Peyer's patch (tissue), 4 donors: Measurements from ENCODE around the gene TRAFD1. TPM values are rescaled to one million over a fixed set of nuclear protein-coding genes. Genes with fewer than 3 reads are reported as not detected.

ENCODE experiments used
- DNase-seq, 3 donors: peaks; one replicate each; pipeline ENCODE4 v3.0.0-alpha.2; 2017 to 2019
- H3K27ac ChIP-seq, 4 donors: fragments of 200-600 bp; sonication (generic); one replicate each; pipeline ENCODE4 v1.5.1; 2016 to 2019
- H3K27me3 ChIP-seq, 2 donors: fragments of 200-600 bp; sonication (generic); one replicate each; pipeline ENCODE4 v1.5.1; 2019
- H3K36me3 ChIP-seq, 3 donors: fragments of 200-600 bp; sonication (generic); one replicate each; pipeline ENCODE4 v1.5.1; 2016 to 2019
- H3K4me1 ChIP-seq, 4 donors: fragments of 200-600 bp; sonication (generic); one replicate each; pipeline ENCODE4 v1.5.1; 2016 to 2019
- H3K4me3 ChIP-seq, 4 donors: fragments of 200-600 bp; sonication (generic); 1 replicate in 3 of 4; 2 replicates in 1 of 4; pipeline ENCODE4 v1.5.1; 2016 to 2019; ENCODE audit warnings: mild to moderate bottlenecking in 1 of 4
- H3K9me3 ChIP-seq, 4 donors: fragments of 200-600 bp; sonication (generic); one replicate each; pipeline ENCODE4 v1.5.1; 2016 to 2019; ENCODE audit warnings: mild to moderate bottlenecking in 1 of 4
- POLR2A ChIP-seq, 2 donors: fragments of 450-650 bp; IDR thresholded peaks; one replicate each; pipeline ENCODE4 v1.5.1; 2017; ENCODE audit warnings: antibody characterized with exemption in 2 of 2, mild to moderate bottlenecking in 2 of 2, moderate library complexity in 2 of 2
- total RNA-seq, 4 donors: library from RNA; depleted of rRNA; stranded (reverse); fragments of >200 nt; gene quantifications; one replicate each; pipeline ENCODE4 v1.1.0, GENCODE V29; 2016
- TF ChIP-seq, protein P1 (sequence below), 6 experiments: fragments of 450-650 bp in 4 of 6; fragments of 200-600 bp in 2 of 6; sonication (generic) in 1 of 6; IDR thresholded peaks; one replicate each; pipeline ENCODE4 v1.5.1; 2017 to 2019; ENCODE audit warnings: antibody characterized with exemption in 6 of 6, mild to moderate bottlenecking in 3 of 6, moderate library complexity in 1 of 6

Gene TRAFD1
- total RNA-seq, 4 donors from 2014 or later, result 19.4 to 95.7 (median 30.5) TPM

DNA sequence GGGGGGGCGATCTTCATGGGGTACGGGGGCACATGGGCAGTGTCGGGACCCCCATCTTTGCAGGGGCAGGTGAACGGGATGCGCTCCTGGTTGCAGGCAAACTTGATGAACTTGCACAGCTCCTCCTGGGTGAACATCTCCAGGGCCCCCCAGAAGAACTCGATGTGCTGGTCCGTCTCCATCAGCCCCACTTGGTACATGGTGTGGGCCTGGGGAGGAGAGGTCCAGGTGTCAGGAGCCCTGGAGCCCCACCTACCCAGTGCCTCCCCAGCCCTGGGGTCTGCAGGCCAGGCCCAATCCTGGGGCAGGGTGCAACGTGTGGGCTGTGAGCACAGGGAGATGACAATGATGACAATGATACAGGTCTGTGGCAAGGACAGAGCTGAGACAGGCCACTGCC, 37.7 kb downstream of the TRAFD1 start:
- H3K4me3 ChIP-seq, result no peak overlapping the region
- TF ChIP-seq POLR2A (IDR thresholded peaks at IDR 0.05), result no peak
- TF ChIP-seq, protein P1, sequence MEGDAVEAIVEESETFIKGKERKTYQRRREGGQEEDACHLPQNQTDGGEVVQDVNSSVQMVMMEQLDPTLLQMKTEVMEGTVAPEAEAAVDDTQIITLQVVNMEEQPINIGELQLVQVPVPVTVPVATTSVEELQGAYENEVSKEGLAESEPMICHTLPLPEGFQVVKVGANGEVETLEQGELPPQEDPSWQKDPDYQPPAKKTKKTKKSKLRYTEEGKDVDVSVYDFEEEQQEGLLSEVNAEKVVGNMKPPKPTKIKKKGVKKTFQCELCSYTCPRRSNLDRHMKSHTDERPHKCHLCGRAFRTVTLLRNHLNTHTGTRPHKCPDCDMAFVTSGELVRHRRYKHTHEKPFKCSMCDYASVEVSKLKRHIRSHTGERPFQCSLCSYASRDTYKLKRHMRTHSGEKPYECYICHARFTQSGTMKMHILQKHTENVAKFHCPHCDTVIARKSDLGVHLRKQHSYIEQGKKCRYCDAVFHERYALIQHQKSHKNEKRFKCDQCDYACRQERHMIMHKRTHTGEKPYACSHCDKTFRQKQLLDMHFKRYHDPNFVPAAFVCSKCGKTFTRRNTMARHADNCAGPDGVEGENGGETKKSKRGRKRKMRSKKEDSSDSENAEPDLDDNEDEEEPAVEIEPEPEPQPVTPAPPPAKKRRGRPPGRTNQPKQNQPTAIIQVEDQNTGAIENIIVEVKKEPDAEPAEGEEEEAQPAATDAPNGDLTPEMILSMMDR (IDR thresholded peaks at IDR 0.05), result no peak
- H3K27me3 ChIP-seq, result no peaks in the 10 kb centered on the region
- H3K4me1 ChIP-seq, result no peaks in the 10 kb centered on the region
- no peak overlapping the region for H3K27ac ChIP-seq
- no peak for DNase-seq
- H3K9me3 ChIP-seq, result peaks cover 0 to 3% (median 0%) of the 10 kb centered on the region in 4 donors
- peaks cover 0 to 54% (median 0%) of the 10 kb centered on the region in 3 donors for H3K36me3 ChIP-seq

DNA sequence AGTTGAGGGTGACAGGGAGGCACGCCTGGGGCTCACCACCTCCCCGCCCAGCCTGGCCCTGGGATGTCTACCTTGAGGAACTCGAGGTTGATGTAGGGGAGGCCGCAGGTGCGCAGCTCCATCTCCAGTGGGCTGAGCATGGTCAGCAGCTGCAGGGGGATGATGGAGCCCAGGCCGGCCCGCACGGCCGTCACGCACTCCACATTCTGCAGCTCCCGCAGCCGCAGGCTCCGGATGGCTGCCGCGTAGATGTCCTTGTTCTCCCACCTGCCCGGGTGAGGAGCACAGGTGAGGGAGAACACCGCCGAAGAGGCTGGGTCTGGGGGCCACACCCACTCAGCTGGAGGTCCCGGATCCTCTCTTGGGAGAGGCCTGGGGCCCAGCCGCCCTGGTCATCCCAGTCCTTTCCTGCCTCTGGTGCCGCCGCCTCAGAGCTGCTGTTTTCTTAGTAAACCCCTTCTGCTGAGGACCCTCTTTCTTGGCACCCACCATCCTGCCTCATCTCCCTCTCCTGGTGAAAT, 38.2 kb downstream of the TRAFD1 start:
- TF ChIP-seq POLR2A (IDR thresholded peaks at IDR 0.05), result no peak
- TF ChIP-seq, protein P1 (IDR thresholded peaks at IDR 0.05), result no peak
- Histone ChIP-seq H3K27ac (no peak overlapping the region), H3K4me1 (no peaks in the 10 kb centered on the region), H3K9me3 (peaks cover 0 to 1% (median 0%) of the 10 kb centered on the region in 4 donors), H3K27me3 (no peaks in the 10 kb centered on the region), H3K4me3 (no peak overlapping the region), H3K36me3 (peaks cover 0 to 49% (median 0%) of the 10 kb centered on the region in 3 donors)
- peak in 1 of 3 donors; percentile 30 for DNase-seq

DNA sequence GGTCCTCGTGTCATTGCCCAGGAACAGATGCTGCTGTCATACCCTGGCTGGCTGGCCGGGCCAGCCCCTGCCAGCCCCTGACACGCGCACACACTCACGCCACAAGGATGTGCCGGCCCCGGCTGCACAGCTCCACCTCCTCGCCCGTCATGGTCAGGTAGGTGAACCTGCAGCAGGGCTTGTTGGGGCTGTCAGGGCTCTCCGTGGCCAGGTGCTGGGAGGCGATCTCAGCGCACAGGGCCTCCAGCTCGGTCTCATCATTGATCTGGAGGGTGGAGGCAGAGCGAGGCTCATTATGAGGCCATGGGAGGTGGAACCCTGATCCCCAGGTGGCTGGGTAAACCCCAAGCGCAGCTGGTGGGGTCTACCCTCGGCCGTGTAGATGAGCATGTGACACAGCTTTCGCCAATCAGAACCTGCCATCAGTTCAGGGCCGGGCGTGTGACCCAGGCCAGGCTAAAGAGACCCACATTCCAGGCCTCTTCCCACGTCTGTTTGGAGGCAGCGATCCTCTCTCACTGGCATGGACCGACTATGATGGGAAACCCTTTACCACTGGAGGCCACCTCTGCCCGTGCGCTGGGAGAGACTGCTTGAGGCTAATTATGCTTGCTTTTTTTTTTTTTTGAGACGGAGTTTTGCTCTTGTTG, 38.8 kb downstream of the TRAFD1 start:
- peak in 1 of 3 donors; percentile 37 for DNase-seq
- TF ChIP-seq, protein P1 (IDR thresholded peaks at IDR 0.05), result no peak
- no peak for TF ChIP-seq POLR2A (IDR thresholded peaks at IDR 0.05)
- no peaks in the 10 kb centered on the region for H3K4me1 ChIP-seq
- no peak overlapping the region for H3K27ac ChIP-seq
- H3K9me3 ChIP-seq, result no peaks in the 10 kb centered on the region
- H3K27me3 ChIP-seq, result no peaks in the 10 kb centered on the region
- peaks cover 0 to 46% (median 0%) of the 10 kb centered on the region in 3 donors for H3K36me3 ChIP-seq
- no peak overlapping the region for H3K4me3 ChIP-seq

DNA sequence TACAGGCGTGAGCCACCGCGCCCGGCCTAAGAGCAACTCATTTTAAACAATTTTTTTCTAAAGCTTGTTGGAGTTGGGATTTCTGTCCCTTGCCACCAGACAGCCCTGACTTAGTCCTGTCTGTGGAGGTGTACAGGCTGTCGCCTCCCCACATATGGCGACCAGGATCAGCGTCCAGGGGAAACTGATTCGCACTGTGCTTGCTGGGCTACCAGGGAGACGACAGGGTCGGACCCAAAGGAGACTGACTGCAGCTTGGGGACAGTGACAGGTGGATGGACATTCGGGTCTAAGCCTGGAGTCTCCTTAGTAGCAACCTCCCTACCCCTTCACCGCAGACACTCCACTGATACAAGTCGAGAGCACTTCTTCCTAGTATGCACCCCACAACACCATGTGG, 40.3 kb downstream of the TRAFD1 start:
- peaks cover 0 to 44% (median 0%) of the 10 kb centered on the region in 3 donors for H3K36me3 ChIP-seq
- H3K4me1 ChIP-seq, result no peaks in the 10 kb centered on the region
- no peak overlapping the region for H3K27ac ChIP-seq
- no peaks in the 10 kb centered on the region for H3K9me3 ChIP-seq
- DNase-seq, result peak in 1 of 3 donors; percentile 25
- no peak for TF ChIP-seq POLR2A (IDR thresholded peaks at IDR 0.05)
- TF ChIP-seq, protein P1 (IDR thresholded peaks at IDR 0.05), result no peak
- H3K4me3 ChIP-seq, result no peak overlapping the region
- no peaks in the 10 kb centered on the region for H3K27me3 ChIP-seq

DNA sequence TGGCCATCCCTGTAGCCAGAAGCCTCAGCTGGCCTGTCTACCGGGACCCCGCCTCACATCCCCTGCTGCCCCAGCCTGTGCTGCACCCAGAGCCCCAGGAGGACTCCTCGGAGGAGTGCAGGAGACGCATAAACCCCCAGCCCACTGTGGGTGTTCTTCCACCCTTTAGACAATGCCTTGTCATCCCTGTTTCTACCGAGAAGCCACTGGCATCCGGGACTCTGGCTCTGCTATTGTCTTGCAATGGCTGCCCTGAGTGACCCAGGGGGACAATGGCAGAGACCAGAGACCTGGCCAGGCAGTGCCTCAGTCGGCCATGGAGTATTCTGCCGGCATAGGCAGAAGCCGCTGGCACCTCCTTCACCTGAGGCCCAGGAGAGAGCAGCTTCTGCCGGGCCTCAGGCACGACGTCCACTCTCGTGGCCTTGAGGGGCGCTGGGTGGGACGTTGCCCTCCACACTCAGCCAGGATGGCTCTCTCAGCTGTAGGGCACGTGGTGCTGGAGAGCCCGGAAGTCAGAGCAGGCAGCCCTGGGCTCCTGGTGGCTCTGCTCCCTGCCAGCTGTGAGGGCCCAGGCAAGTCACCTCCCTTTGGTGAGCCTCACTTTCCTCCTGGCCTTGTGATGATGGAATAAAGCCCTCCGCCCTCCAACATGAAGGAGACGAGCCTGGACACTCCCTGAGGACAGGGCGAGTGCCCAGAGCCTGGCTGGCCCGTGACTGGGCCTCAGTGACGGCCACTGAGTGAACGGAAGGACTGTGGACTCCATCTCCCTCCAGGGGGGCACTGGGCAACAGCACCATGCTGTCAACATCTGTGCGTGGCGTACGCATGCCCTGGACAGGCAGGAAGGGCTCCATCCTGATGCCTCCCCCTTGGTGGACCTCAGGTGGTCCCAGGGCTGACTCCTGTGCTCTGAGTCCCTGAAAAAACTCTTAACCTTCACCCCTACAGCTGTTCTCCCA, 41.0 kb downstream of the TRAFD1 start:
- peak in 1 of 3 donors; percentile 29 for DNase-seq
- Histone ChIP-seq H3K36me3 (peaks cover 0 to 41% (median 0%) of the 10 kb centered on the region in 3 donors), H3K9me3 (no peaks in the 10 kb centered on the region), H3K4me1 (no peaks in the 10 kb centered on the region), H3K4me3 (no peak overlapping the region), H3K27ac (no peak overlapping the region), H3K27me3 (no peaks in the 10 kb centered on the region)
- TF ChIP-seq, protein P1 (IDR thresholded peaks at IDR 0.05), result no peak
- TF ChIP-seq POLR2A (IDR thresholded peaks at IDR 0.05), result no peak
